ENCODE measurements around the gene PTPRO.

PTPRO gene

GRCh38 chr12:15495746-15496145, 173.4 kb downstream of the PTPRO start:
- no peak overlapping the region for H3K9ac ChIP-seq (ENCODE audit: low read length)
- H3K4me3 ChIP-seq (ENCODE audit: low read length): no peak overlapping the region
- H3K4me1 ChIP-seq (ENCODE audit: control insufficient read depth, low read depth, low read length): no peaks in the 10 kb centered on the region
- H3K27me3 ChIP-seq (ENCODE audit: control insufficient read depth, insufficient read depth, low read length): no peaks in the 10 kb centered on the region
- no peaks in the 10 kb centered on the region for H3K9me3 ChIP-seq (ENCODE audit: control insufficient read depth, low read depth, low read length)
- H3K27ac ChIP-seq (ENCODE audit: low read length): no peak overlapping the region
- no peaks in the 10 kb centered on the region for H3K36me3 ChIP-seq (ENCODE audit: control insufficient read depth, low read depth, low read length)

- no peak overlapping the region for H3K27ac ChIP-seq (ENCODE audit: low read length)
- no peak overlapping the region for H3K9ac ChIP-seq (ENCODE audit: low read length)
- H3K36me3 ChIP-seq (ENCODE audit: control insufficient read depth, low read depth, low read length): no peaks in the 10 kb centered on the region
- H3K9me3 ChIP-seq (ENCODE audit: control insufficient read depth, low read depth, low read length): no peaks in the 10 kb centered on the region
- H3K4me3 ChIP-seq (ENCODE audit: low read length): no peak overlapping the region
- no peaks in the 10 kb centered on the region for H3K27me3 ChIP-seq (ENCODE audit: control insufficient read depth, insufficient read depth, low read length)
- no peaks in the 10 kb centered on the region for H3K4me1 ChIP-seq (ENCODE audit: control insufficient read depth, low read depth, low read length)
Measured at GRCh38 chr12:15496738-15497137, 174.4 kb downstream of the PTPRO start.

- no peaks in the 10 kb centered on the region for H3K36me3 ChIP-seq (ENCODE audit: control insufficient read depth, low read depth, low read length)
- no peak overlapping the region for H3K4me3 ChIP-seq (ENCODE audit: low read length)
- H3K27me3 ChIP-seq (ENCODE audit: control insufficient read depth, insufficient read depth, low read length): no peaks in the 10 kb centered on the region
Measured at GRCh38 chr12:15497671-15498292, 175.5 kb downstream of the PTPRO start.

GRCh38 chr12:15502211-15502610, 179.9 kb downstream of the PTPRO start:
- Histone ChIP-seq H3K4me1 (ENCODE audit: control insufficient read depth, low read depth, low read length) (no peaks in the 10 kb centered on the region), H3K27ac (ENCODE audit: low read length) (no peak overlapping the region), H3K36me3 (ENCODE audit: control insufficient read depth, low read depth, low read length) (no peaks in the 10 kb centered on the region), H3K9ac (ENCODE audit: low read length) (no peak overlapping the region), H3K9me3 (ENCODE audit: control insufficient read depth, low read depth, low read length) (no peaks in the 10 kb centered on the region), H3K4me3 (ENCODE audit: low read length) (no peak overlapping the region), H3K27me3 (ENCODE audit: control insufficient read depth, insufficient read depth, low read length) (no peaks in the 10 kb centered on the region)

More at GRCh38 chr12:15497671-15498292, 175.5 kb downstream of the PTPRO start:
- H3K4me1 ChIP-seq (ENCODE audit: control insufficient read depth, low read depth, low read length): no peaks in the 10 kb centered on the region
- H3K9me3 ChIP-seq (ENCODE audit: control insufficient read depth, low read depth, low read length): no peaks in the 10 kb centered on the region
- no peak overlapping the region for H3K27ac ChIP-seq (ENCODE audit: low read length)
- no peak overlapping the region for H3K9ac ChIP-seq (ENCODE audit: low read length)

- no peaks in the 10 kb centered on the region for H3K9me3 ChIP-seq (ENCODE audit: control insufficient read depth, low read depth, low read length)
- H3K27me3 ChIP-seq (ENCODE audit: control insufficient read depth, insufficient read depth, low read length): no peaks in the 10 kb centered on the region
- no peaks in the 10 kb centered on the region for H3K4me1 ChIP-seq (ENCODE audit: control insufficient read depth, low read depth, low read length)
- no peak overlapping the region for H3K9ac ChIP-seq (ENCODE audit: low read length)
- no peaks in the 10 kb centered on the region for H3K36me3 ChIP-seq (ENCODE audit: control insufficient read depth, low read depth, low read length)
- H3K4me3 ChIP-seq (ENCODE audit: low read length): no peak overlapping the region
- no peak overlapping the region for H3K27ac ChIP-seq (ENCODE audit: low read length)
Measured at GRCh38 chr12:15505616-15506015, 183.3 kb downstream of the PTPRO start.

GRCh38 chr12:15515010-15515409, 192.7 kb downstream of the PTPRO start:
- H3K27ac ChIP-seq (ENCODE audit: low read length): no peak overlapping the region
- H3K4me1 ChIP-seq (ENCODE audit: control insufficient read depth, low read depth, low read length): peaks cover 6% of the 10 kb centered on the region
- H3K36me3 ChIP-seq (ENCODE audit: control insufficient read depth, low read depth, low read length): no peaks in the 10 kb centered on the region
- H3K4me3 ChIP-seq (ENCODE audit: low read length): no peak overlapping the region
- H3K9me3 ChIP-seq (ENCODE audit: control insufficient read depth, low read depth, low read length): no peaks in the 10 kb centered on the region
- H3K27me3 ChIP-seq (ENCODE audit: control insufficient read depth, insufficient read depth, low read length): no peaks in the 10 kb centered on the region
- H3K9ac ChIP-seq (ENCODE audit: low read length): no peak overlapping the region

- Histone ChIP-seq H3K4me3 (ENCODE audit: low read length) (no peak overlapping the region), H3K27me3 (ENCODE audit: control insufficient read depth, insufficient read depth, low read length) (no peaks in the 10 kb centered on the region), H3K27ac (ENCODE audit: low read length) (no peak overlapping the region), H3K9me3 (ENCODE audit: control insufficient read depth, low read depth, low read length) (no peaks in the 10 kb centered on the region), H3K9ac (ENCODE audit: low read length) (no peak overlapping the region), H3K4me1 (ENCODE audit: control insufficient read depth, low read depth, low read length) (peaks cover 10% of the 10 kb centered on the region), H3K36me3 (ENCODE audit: control insufficient read depth, low read depth, low read length) (no peaks in the 10 kb centered on the region)
Measured at GRCh38 chr12:15520083-15520482, 197.8 kb downstream of the PTPRO start.

- Histone ChIP-seq H3K4me3 (ENCODE audit: low read length) (no peak overlapping the region), H3K27ac (ENCODE audit: low read length) (no peak overlapping the region), H3K9ac (ENCODE audit: low read length) (no peak overlapping the region), H3K27me3 (ENCODE audit: control insufficient read depth, insufficient read depth, low read length) (no peaks in the 10 kb centered on the region), H3K9me3 (ENCODE audit: control insufficient read depth, low read depth, low read length) (no peaks in the 10 kb centered on the region), H3K36me3 (ENCODE audit: control insufficient read depth, low read depth, low read length) (no peaks in the 10 kb centered on the region), H3K4me1 (ENCODE audit: control insufficient read depth, low read depth, low read length) (peaks cover 10% of the 10 kb centered on the region)
Measured at GRCh38 chr12:15520844-15521243, 198.5 kb downstream of the PTPRO start.

- Histone ChIP-seq H3K36me3 (ENCODE audit: control insufficient read depth, low read depth, low read length) (no peaks in the 10 kb centered on the region), H3K4me1 (ENCODE audit: control insufficient read depth, low read depth, low read length) (peaks cover 13% of the 10 kb centered on the region), H3K9ac (ENCODE audit: low read length) (no peak overlapping the region), H3K4me3 (ENCODE audit: low read length) (no peak overlapping the region), H3K9me3 (ENCODE audit: control insufficient read depth, low read depth, low read length) (no peaks in the 10 kb centered on the region), H3K27ac (ENCODE audit: low read length) (no peak overlapping the region), H3K27me3 (ENCODE audit: control insufficient read depth, insufficient read depth, low read length) (no peaks in the 10 kb centered on the region)
Measured at GRCh38 chr12:15522574-15523187, 200.4 kb downstream of the PTPRO start.

GRCh38 chr12:15525441-15525840, 203.1 kb downstream of the PTPRO start:
- Histone ChIP-seq H3K9ac (ENCODE audit: low read length) (no peak overlapping the region), H3K27ac (ENCODE audit: low read length) (no peak overlapping the region), H3K9me3 (ENCODE audit: control insufficient read depth, low read depth, low read length) (no peaks in the 10 kb centered on the region), H3K4me1 (ENCODE audit: control insufficient read depth, low read depth, low read length) (peaks cover 3% of the 10 kb centered on the region), H3K27me3 (ENCODE audit: control insufficient read depth, insufficient read depth, low read length) (no peaks in the 10 kb centered on the region), H3K4me3 (ENCODE audit: low read length) (no peak overlapping the region), H3K36me3 (ENCODE audit: control insufficient read depth, low read depth, low read length) (no peaks in the 10 kb centered on the region)

- Histone ChIP-seq H3K4me3 (ENCODE audit: low read length) (no peak overlapping the region), H3K27me3 (ENCODE audit: control insufficient read depth, insufficient read depth, low read length) (no peaks in the 10 kb centered on the region)
Measured at GRCh38 chr12:15526033-15526432, 203.7 kb downstream of the PTPRO start.

More at GRCh38 chr12:15526033-15526432, 203.7 kb downstream of the PTPRO start:
- Histone ChIP-seq H3K9me3 (ENCODE audit: control insufficient read depth, low read depth, low read length) (no peaks in the 10 kb centered on the region), H3K4me1 (ENCODE audit: control insufficient read depth, low read depth, low read length) (peaks cover 3% of the 10 kb centered on the region), H3K36me3 (ENCODE audit: control insufficient read depth, low read depth, low read length) (no peaks in the 10 kb centered on the region), H3K9ac (ENCODE audit: low read length) (no peak overlapping the region), H3K27ac (ENCODE audit: low read length) (no peak overlapping the region)

All from iPS-18a (cell line).